ENCODE results near the gene CFAP161.

CFAP161 gene

GRCh38 chr15:81133782-81134461 lies at the start of gene CFAP161 (continued):
- TF ChIP-seq ZNF544 (tag by site-specific recombination; IDR thresholded peaks at IDR 0.05): no peak
- TF ChIP-seq ZNF768 (tag by site-specific recombination; IDR thresholded peaks at IDR 0.05): no peak
- no peak for TF ChIP-seq KLF7 (tag by site-specific recombination; IDR thresholded peaks at IDR 0.05; ENCODE audit: borderline replicate concordance)
- no peak for TF ChIP-seq YY2 (tag by site-specific recombination; IDR thresholded peaks at IDR 0.05)
- peak; percentile 74 for TF ChIP-seq PATZ1 (tag by site-specific recombination; IDR thresholded peaks at IDR 0.05)
- TF ChIP-seq ZNF398 (tag by site-specific recombination; IDR thresholded peaks at IDR 0.05): peak; percentile 67
- no peak for TF ChIP-seq PRDM6 (tag by site-specific recombination; IDR thresholded peaks at IDR 0.05)
- peak; percentile 81 for TF ChIP-seq SP2 (tag by site-specific recombination; IDR thresholded peaks at IDR 0.05)
- no peak for TF ChIP-seq ZBTB11 (tag by site-specific recombination; conservative IDR thresholded peaks at IDR 0.05; ENCODE audit: low read depth)
- peak; percentile 47; the same call in 1 of the 2 replicates for TF ChIP-seq GLIS2 (tag by site-specific recombination; IDR thresholded peaks at IDR 0.05)
- no peak for TF ChIP-seq ZNF292 (tag by site-specific recombination; IDR thresholded peaks at IDR 0.05; ENCODE audit: borderline replicate concordance, low read depth)
- no peak for TF ChIP-seq ZNF529 (tag by site-specific recombination; IDR thresholded peaks at IDR 0.05; ENCODE audit: insufficient replicate concordance)
- TF ChIP-seq ZNF416 (tag by site-specific recombination; IDR thresholded peaks at IDR 0.05): no peak
- TF ChIP-seq PRDM4 (tag by site-specific recombination; IDR thresholded peaks at IDR 0.05): no peak
- peak; percentile 23; the same call in 1 of the 2 replicates for TF ChIP-seq CTCF (tag by site-specific recombination; IDR thresholded peaks at IDR 0.05)
- TF ChIP-seq ZBTB6 (tag by site-specific recombination; IDR thresholded peaks at IDR 0.05): no peak
- no peak for TF ChIP-seq RBAK (tag by site-specific recombination; IDR thresholded peaks at IDR 0.05)
- no peak for TF ChIP-seq SALL2 (tag by site-specific recombination; IDR thresholded peaks at IDR 0.05; ENCODE audit: borderline replicate concordance)
- TF ChIP-seq ZNF404 (tag by site-specific recombination; IDR thresholded peaks at IDR 0.05): no peak

Data from HEK293 (cell line).